NCI-H128 (cell line): ENCODE results near the gene GSK3A.

Experiments used
- DNase-seq: peaks from one replicate; lab custom pipeline; 2025; ENCODE audit not compliant: unreplicated experiment; lab: John Stamatoyannopoulos, UW

GSK3A gene

GRCh38 chr19:42249769-42250168, 7.4 kb upstream of the GSK3A start:
- no peak for DNase-seq

GRCh38 chr19:42249149-42249750, 6.8 kb upstream of the GSK3A start:
- DNase-seq: no peak

- DNase-seq: no peak
Observed at GRCh38 chr19:42248270-42249148, 6.1 kb upstream of the GSK3A start.

- no peak for DNase-seq
Observed at GRCh38 chr19:42247640-42248199, 5.3 kb upstream of the GSK3A start.

DNA sequence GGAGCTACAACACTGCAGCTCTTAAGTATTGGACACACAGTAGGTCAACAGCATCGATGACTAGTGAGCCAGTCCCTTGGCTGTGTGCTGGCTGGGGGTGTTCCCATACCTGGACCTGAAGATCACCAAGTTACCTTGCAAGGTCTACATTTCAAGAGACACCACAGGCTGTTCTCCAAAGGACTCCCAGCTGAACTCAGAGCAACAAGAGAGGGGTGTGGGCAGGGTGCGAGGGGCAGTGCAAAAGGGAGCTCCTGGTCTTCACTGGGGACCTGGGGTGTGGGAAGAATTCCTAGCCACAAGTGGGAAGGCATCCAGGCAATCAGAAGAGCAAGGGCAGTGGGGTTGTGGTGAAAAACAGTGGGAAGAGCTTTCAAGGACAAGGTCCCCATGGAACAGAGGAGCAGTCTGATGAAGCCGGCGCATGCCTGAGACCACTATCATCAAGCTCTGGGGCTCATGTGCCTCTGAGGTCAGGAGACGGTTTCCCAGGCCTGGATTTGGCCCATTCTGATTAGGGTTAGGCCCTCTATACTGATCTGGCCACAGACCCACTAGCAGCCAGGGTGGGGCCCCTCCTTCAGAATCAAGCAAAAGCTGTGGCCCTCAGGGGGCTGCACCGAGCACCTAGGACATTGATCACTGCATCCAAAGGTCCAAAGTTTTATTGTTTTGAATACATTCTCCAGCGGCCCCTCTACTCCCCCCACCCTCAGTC, 4.7 kb upstream of the GSK3A start:
- DNase-seq: no peak

GRCh38 chr19:42246143-42246921, 3.9 kb upstream of the GSK3A start:
- no peak for DNase-seq

DNA sequence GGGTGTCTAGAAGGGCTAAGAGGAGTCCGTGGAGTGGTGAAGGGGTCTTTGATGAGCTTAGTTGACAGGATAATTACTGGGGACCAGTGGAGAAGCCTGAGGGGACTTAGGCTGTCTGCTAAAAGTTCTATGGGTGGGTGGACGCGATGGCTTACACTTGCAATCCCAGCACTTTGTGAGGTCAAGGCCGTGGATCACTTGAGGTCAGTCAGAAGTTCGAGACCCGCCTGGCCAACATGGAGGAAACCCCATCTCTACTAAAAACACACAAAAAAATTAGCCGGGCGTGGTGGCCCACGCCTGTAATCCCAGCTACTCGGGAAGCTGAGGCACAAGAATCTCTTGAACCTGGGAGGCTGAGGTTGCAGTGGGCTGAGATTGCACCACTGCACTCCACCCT, 2.8 kb upstream of the GSK3A start:
- no peak for DNase-seq

GRCh38 chr19:42244347-42245220, 2.2 kb upstream of the GSK3A start:
- peak; percentile 87 for DNase-seq

GRCh38 chr19:42242069-42242511, 312 bp downstream of the GSK3A start:
- DNase-seq: no peak

DNA sequence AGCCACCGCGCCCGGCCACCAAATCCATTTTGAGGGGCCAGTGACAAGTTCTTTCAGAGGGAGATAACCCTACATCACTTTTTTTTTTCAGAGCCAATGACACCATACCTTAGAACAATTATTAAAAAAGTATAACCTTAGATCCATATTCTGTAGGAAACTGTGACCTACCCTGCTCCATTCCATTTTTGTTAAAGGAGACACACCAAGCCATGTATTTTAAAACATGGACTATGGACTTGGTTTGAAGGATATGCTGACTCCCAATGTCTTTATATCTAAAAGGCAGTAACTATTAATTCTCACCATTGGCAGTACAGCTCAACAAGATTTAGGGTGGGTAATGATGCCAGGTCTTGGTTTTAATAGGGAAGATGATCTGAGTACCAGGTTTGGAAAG, 1.1 kb downstream of the GSK3A start:
- no peak for DNase-seq

- DNase-seq: no peak
Observed at GRCh38 chr19:42239544-42240220, 2.7 kb downstream of the GSK3A start.

DNA sequence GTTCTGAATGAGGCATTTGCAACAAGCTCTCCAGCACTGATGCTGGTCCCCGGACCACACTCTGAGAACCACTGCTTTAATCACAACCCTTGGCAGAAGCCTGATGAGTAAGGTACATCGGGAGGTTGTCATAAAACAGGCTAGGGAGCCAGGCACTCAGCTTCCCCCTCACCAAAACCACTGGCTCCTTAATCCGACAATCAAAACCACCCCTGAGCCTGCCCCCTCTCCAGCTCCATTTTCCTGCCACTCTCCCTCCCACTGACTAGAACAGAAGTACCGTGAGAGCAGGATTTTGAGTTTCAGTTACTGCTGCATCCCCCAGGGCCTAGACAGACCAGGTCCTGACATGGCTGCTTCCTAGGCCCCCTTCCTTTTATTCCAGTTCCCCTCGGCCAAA, 7.2 kb downstream of the GSK3A start:
- no peak for DNase-seq

DNA sequence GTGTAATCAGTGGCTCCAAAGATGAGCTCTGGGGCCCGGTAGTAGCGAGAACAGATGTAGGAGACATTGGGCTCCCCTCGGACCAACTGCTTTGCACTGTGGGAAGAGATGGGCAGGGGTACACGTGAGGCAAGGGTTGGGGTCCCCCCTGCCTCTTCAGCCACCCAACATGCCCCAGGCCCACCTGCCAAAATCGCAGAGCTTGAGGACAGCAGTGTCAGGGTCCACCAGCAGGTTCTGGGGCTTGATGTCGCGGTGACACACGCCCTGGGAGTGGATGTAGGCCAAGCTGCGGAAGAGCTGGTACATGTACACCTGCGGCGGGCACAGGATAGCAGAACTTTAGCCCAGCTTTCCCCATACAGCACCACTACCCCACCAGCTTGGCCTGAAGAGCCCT, 8.0 kb downstream of the GSK3A start:
- no peak for DNase-seq

GRCh38 chr19:42233678-42234292, 8.6 kb downstream of the GSK3A start:
- no peak for DNase-seq

GRCh38 chr19:42233106-42233505, 9.3 kb downstream of the GSK3A start:
- DNase-seq: no peak

DNA sequence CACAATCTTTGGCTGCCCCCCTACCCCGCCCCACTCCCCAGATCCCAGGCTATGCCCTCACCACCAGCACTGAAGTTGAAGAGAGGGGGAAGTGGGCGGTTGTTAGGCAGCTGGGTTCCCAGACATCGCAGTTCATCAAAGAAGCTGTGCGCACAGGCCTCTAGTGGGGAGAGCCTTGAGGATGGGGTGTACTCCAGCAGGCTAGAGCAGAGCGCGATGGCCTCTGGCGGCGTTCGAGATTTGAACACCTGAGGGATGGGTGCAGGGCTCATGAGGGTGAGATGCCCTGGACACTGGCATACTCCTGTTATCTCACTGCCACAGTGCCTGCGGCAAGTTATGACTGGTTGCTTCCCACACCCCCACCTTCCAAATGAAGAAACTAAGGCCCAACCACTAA, 10.0 kb downstream of the GSK3A start:
- no peak for DNase-seq

DNA sequence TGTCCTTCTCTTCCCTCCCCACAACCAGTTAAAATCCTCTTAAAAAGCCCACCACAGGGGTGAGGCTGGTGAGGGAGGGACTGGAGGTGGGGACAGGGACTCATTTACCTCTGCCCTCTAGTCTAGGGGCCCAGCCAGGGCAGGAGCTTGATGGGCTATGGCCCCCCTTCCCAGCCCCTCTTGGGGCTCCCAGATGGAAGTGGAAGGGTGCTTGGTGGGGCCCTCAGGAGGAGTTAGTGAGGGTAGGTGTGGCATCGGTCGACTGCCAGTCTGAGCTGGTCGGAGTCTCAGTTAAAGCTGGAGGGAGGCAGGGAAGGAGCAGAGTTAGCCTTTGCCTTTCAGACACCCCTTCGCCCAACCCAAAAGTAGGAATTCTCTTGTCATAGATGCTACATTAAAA, 11.8 kb downstream of the GSK3A start:
- DNase-seq: no peak

- no peak for DNase-seq
Observed at GRCh38 chr19:42229855-42230351, 12.5 kb downstream of the GSK3A start.
